Lung (tissue), 12 donors: ENCODE results near the gene RTN4RL2. TPM values are rescaled to one million over a fixed set of nuclear protein-coding genes. Genes with fewer than 3 reads are reported as not detected.

Source experiments
- ATAC-seq: fragments of 200-7000 bp; cut with Tn5 transposase; one replicate; pipeline ENCODE4 v1.9.1; 2020; ENCODE audit warnings: moderate number of reproducible peaks; ENCODE audit not compliant: insufficient read depth, low FRiP score
- DNase-seq, 3 donors: peaks; one replicate each; pipeline ENCODE4 v3.0.0-alpha.2; 2013 to 2017
- H3K27ac ChIP-seq, 2 donors: one replicate each; pipeline ENCODE4 v1.5.1; 2013; ENCODE audit warnings: mild to moderate bottlenecking in 2 of 2, moderate library complexity in 2 of 2, control low read depth in 1 of 2, inconsistent platforms in 1 of 2, low read depth in 1 of 2, low read length in 1 of 2
- H3K27me3 ChIP-seq, 3 donors: one replicate each; pipeline ENCODE4 v1.5.1; 2013; ENCODE audit warnings: low read length in 2 of 3; ENCODE audit not compliant: control insufficient read depth in 3 of 3, insufficient read depth in 3 of 3
- H3K36me3 ChIP-seq, 4 donors: one replicate each; pipeline ENCODE4 v1.5.1; 2013; ENCODE audit warnings: low read length in 4 of 4, mild to moderate bottlenecking in 1 of 4, moderate library complexity in 1 of 4; ENCODE audit not compliant: control insufficient read depth in 4 of 4, insufficient read depth in 4 of 4
- H3K4me1 ChIP-seq, 5 donors: one replicate each; pipeline ENCODE4 v1.5.1; 2013; ENCODE audit warnings: low read length in 5 of 5, mild to moderate bottlenecking in 2 of 5, moderate library complexity in 1 of 5; ENCODE audit not compliant: control insufficient read depth in 5 of 5, insufficient read depth in 5 of 5
- H3K4me3 ChIP-seq: one replicate; pipeline ENCODE4 v1.5.1; 2013; ENCODE audit warnings: mild to moderate bottlenecking, control low read depth, moderate library complexity
- H3K9ac ChIP-seq, 2 donors: one replicate each; pipeline ENCODE4 v1.5.1; 2013; ENCODE audit warnings: low read length in 2 of 2, control low read depth in 1 of 2; ENCODE audit not compliant: insufficient read depth in 1 of 2
- H3K9me3 ChIP-seq, 4 donors: one replicate each; pipeline ENCODE4 v1.5.1; 2013; ENCODE audit warnings: low read length in 3 of 4, mild to moderate bottlenecking in 1 of 4, moderate library complexity in 1 of 4; ENCODE audit not compliant: control insufficient read depth in 4 of 4, insufficient read depth in 3 of 4
- CTCF ChIP-seq: IDR thresholded peaks from 2 replicates; pipeline ENCODE4 v1.5.1; 2012; ENCODE audit warnings: mild to moderate bottlenecking; ENCODE audit errors: control extremely low read depth, extremely low read depth
- WGBS, 2 donors: extraction: QIAGEN DNeasy Blood & Tissue Kit; methylation state at CpG; one replicate each; pipeline ENCODE4 v1.1.7; 2013; 5-methylcytosine and 5-hydroxymethylcytosine counted together
- polyA plus RNA-seq, 2 donors: library from polyadenylated mRNA; stranded (reverse); fragments of 200-250 nt; gene quantifications; one replicate each; pipeline ENCODE4 v1.2.1, GENCODE V29; 2013
- total RNA-seq, 2 donors: library from RNA; depleted of rRNA in 1 of 2; stranded (reverse); fragments of >200 nt in 1 of 2; gene quantifications; one replicate each; pipeline ENCODE4 v1.2.1, GENCODE V29; 2014 to 2021
- donor health status: control.
- donor health status: control.
- donor health status: Bipolar disorder and iron deficiency.
- donor health status: healthy.
- donor health status: DM: yes; HTN: yes; CAD: no.

Gene RTN4RL2
- total and polyA plus RNA-seq, 4 donors, result 0.31 to 4.8 (median 1.6) TPM

GRCh38 chr11:57428643-57429042 lies 31.7 kb upstream of the RTN4RL2 start:
- no peaks in the 10 kb centered on the region for H3K27me3 ChIP-seq
- H3K4me1 ChIP-seq, result peaks cover 7 to 39% (median 16%) of the 10 kb centered on the region in 5 donors
- ATAC-seq (no peak), DNase-seq (no peak)
- no peaks in the 10 kb centered on the region for H3K9me3 ChIP-seq
- no peak overlapping the region for H3K27ac ChIP-seq
- peaks cover 0 to 11% (median 5%) of the 10 kb centered on the region in 4 donors for H3K36me3 ChIP-seq
- WGBS, 2 donors, result 82 to 87% methylated on average over 5 of the region's 5 CpGs
- no peak for TF ChIP-seq CTCF
- H3K4me3 ChIP-seq, result no peak overlapping the region
- H3K9ac ChIP-seq, result no peak overlapping the region

- H3K4me3 ChIP-seq, result no peak overlapping the region
- peaks cover 0 to 7% (median 0%) of the 10 kb centered on the region in 4 donors for H3K36me3 ChIP-seq
- no peaks in the 10 kb centered on the region for H3K9me3 ChIP-seq
- TF ChIP-seq CTCF, result no peak
- ATAC-seq (no peak), DNase-seq (no peak)
- no peak overlapping the region for H3K9ac ChIP-seq
- 49 to 60% methylated on average over 4 of the region's 4 CpGs for WGBS, 2 donors
- H3K4me1 ChIP-seq, result peaks cover 7 to 40% (median 24%) of the 10 kb centered on the region in 5 donors
- H3K27me3 ChIP-seq, result no peaks in the 10 kb centered on the region
- peak overlapping the region in 1 of 2 donors; percentile 15 for H3K27ac ChIP-seq
Observed at GRCh38 chr11:57429946-57430345, 30.4 kb upstream of the RTN4RL2 start.

GRCh38 chr11:57430952-57431351 lies 29.4 kb upstream of the RTN4RL2 start:
- H3K9ac ChIP-seq, result no peak overlapping the region
- no peak for TF ChIP-seq CTCF
- 76 to 94% methylated on average over 1 of the region's 1 CpG for WGBS, 2 donors

GRCh38 chr11:57432149-57432561 lies 28.2 kb upstream of the RTN4RL2 start:
- no peak overlapping the region for H3K9ac ChIP-seq
- ATAC-seq (no peak), DNase-seq (peak in 1 of 3 donors; percentile 21)

More at GRCh38 chr11:57430952-57431351, 29.4 kb upstream of the RTN4RL2 start:
- H3K27ac ChIP-seq, result no peak overlapping the region
- no peak for ATAC-seq
- H3K27me3 ChIP-seq, result no peaks in the 10 kb centered on the region
- peaks cover 0 to 1% (median 0%) of the 10 kb centered on the region in 4 donors for H3K36me3 ChIP-seq
- DNase-seq, result no peak
- no peaks in the 10 kb centered on the region for H3K9me3 ChIP-seq
- H3K4me1 ChIP-seq, result peaks cover 7 to 35% (median 20%) of the 10 kb centered on the region in 5 donors
- H3K4me3 ChIP-seq, result no peak overlapping the region

More at GRCh38 chr11:57432149-57432561, 28.2 kb upstream of the RTN4RL2 start:
- TF ChIP-seq CTCF, result no peak
- Histone ChIP-seq H3K36me3 (no peaks in the 10 kb centered on the region), H3K4me3 (no peak overlapping the region), H3K9me3 (no peaks in the 10 kb centered on the region), H3K4me1 (peaks cover 7 to 26% (median 14%) of the 10 kb centered on the region in 5 donors), H3K27ac (peak overlapping the region in 1 of 2 donors; percentile 23), H3K27me3 (no peaks in the 10 kb centered on the region)
- 25 to 49% methylated on average over 5 of the region's 5 CpGs for WGBS, 2 donors
